GM12872 (cell line): ENCODE results near the gene TOM1L1.

Experiments used
- TF ChIP-seq, protein P1 (sequence below): IDR thresholded peaks from 3 replicates; pipeline ENCODE4 v1.5.1; 2011; ENCODE audit warnings: low read depth, mild to moderate bottlenecking, low read length, moderate library complexity; ENCODE audit not compliant: insufficient read depth

Gene TOM1L1

GRCh38 chr17:54947396-54947795 lies 46.7 kb downstream of the TOM1L1 start:
- TF ChIP-seq, protein P1, sequence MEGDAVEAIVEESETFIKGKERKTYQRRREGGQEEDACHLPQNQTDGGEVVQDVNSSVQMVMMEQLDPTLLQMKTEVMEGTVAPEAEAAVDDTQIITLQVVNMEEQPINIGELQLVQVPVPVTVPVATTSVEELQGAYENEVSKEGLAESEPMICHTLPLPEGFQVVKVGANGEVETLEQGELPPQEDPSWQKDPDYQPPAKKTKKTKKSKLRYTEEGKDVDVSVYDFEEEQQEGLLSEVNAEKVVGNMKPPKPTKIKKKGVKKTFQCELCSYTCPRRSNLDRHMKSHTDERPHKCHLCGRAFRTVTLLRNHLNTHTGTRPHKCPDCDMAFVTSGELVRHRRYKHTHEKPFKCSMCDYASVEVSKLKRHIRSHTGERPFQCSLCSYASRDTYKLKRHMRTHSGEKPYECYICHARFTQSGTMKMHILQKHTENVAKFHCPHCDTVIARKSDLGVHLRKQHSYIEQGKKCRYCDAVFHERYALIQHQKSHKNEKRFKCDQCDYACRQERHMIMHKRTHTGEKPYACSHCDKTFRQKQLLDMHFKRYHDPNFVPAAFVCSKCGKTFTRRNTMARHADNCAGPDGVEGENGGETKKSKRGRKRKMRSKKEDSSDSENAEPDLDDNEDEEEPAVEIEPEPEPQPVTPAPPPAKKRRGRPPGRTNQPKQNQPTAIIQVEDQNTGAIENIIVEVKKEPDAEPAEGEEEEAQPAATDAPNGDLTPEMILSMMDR = no peak

DNA sequence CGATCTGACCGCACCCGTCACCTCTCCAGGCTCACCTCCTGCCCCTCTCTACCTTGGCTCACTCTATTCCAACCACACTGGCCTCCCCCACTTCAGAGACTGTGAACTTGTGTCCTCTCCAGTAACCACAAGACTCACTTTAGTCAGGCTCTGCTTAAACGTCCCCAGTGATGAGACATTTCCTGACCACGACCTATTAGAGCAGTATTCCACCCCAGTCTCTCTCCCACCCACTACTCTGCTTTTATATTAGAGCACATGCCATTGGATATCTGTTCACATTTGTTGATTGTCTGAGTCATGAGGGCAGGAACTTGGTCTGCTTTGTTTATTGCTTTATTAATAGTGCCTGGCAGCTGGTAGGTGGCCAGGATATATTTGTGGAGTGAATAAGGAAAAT lies 47.7 kb downstream of the TOM1L1 start:
- TF ChIP-seq, protein P1 = no peak

- TF ChIP-seq, protein P1 = no peak
Observed at GRCh38 chr17:54950116-54950515, 49.5 kb downstream of the TOM1L1 start.

- TF ChIP-seq, protein P1 = no peak
Observed at GRCh38 chr17:54951286-54951685, 50.6 kb downstream of the TOM1L1 start.

DNA sequence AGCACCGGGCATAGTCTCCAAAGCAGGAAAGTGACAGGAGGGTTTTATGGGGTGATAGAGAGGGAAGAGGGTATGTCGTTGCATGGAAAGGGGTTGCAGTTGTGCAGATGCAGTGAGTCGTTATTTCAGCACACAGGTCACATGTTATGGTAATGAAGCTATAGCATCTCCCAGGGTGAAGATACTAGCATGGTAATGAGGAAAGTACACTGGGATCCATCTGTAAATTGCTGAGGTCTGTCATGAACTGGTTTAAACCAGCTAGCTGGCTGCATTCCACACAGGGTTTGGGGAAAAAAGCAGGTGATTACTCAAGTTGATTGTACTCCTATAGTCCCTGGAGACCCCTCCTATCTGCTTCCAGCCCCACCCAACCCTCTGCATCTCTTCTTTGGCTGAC lies 56.1 kb downstream of the TOM1L1 start:
- TF ChIP-seq, protein P1 = no peak

DNA sequence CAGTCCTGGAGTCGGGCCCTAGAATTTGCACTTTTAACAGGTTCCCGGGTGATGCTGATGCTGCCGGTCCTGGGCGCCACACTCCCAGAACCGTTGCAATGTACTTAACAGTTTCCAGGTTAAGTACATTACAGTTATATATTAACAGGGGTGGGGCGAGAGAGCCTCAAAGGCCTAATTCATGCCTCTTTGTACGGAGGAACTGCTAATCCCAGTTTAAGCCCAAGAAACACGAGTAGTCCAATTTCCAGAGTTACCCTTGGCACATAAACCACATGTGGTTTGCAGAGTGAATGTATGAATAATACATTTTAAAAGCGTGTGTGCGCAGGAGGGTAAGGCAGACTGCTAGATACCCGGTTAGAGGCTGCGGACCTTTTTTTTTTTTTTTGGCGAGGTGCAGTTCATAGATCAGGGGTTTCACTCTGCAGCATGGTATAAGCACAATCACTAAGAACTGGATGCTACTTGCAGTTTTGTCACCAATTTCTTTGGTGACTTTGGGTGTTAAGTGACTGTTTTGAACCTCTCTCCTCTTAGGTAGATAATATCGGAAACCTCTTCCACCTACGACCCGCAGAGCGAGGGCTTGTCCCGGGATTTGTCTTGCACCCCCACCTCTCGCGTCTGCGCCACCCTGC lies 67.1 kb downstream of the TOM1L1 start:
- TF ChIP-seq, protein P1 = peak; percentile 62

DNA sequence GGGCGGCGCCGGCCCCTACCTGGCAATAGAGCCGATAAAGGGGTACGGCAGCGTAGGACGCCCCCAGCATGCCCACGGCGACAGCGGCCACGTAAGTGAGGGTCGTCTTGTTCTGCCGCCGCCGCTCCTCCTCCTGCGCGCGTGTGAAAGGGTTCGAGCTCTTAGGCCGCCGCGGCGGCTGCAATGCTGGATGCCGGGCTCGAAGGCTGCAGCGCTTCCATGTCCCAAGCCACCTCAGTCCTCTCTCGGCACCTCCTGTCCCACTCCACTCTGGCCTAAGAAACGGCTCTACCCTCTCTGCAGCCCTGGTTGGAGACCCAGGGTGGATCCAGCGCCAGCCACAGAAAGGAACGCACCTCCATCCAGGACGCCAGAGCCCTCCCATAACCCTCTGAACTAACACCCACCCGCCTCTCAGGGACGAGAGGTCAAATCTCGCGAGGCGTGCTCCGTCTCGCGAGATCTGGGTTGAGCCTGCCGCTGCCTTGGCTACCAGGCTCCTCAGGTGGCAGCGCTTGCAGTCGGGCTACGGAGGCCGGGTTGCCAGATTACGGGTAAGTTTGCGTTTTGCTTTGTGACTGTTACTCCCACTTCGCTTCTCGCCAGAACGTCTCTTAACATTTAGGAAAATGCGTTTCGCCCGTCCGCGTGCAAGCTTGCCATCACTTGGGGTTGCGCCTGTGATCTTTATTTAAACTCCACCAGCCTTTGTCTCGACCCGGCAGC lies 67.8 kb downstream of the TOM1L1 start, which contains the start of the genes COX11 and STXBP4:
Gene COX11 (minus strand): TSS at position 393 of the 726 bp plus-strand sequence. CDS start 8 bp downstream, at position 385.
Gene STXBP4 (plus strand): TSS at position 504 of the 726 bp plus-strand sequence. CDS start 17,455 bp downstream, outside the sequence.
- TF ChIP-seq, protein P1 = no peak
